ENCODE results near the gene SNED1. TPM values are rescaled to one million over a fixed set of nuclear protein-coding genes. Genes with fewer than 3 reads are reported as not detected.

Gene SNED1
- total and polyA plus RNA-seq, 2 donors (not counting 1 experiment from before 2014, with no cell fraction given): 27.2 to 39.5 TPM

- Histone ChIP-seq H3K27me3 (ENCODE audit: control insufficient read depth, insufficient read depth, low read length) (no peaks in the 10 kb centered on the region), H3K27ac (ENCODE audit: insufficient read depth, low read length) (no peak overlapping the region), H3K79me2 (ENCODE audit: control insufficient read depth, insufficient read depth, low read length) (no peaks in the 10 kb centered on the region), H3K9ac (ENCODE audit: insufficient read depth, low read length) (no peak overlapping the region), H3K4me3 (replicated peaks in 1 of 4; ENCODE audit: control extremely low read depth in 1 of 4, insufficient read depth in 1 of 4, low read depth in 3 of 4, low read length in 4 of 4) (no peak overlapping the region), H4K20me1 (ENCODE audit: control insufficient read depth, extremely low read depth, insufficient read depth, low read length) (no peaks in the 10 kb centered on the region), H3K9me3 (ENCODE audit: control insufficient read depth, insufficient read depth, low read depth, low read length) (no peaks in the 10 kb centered on the region), H3K4me2 (ENCODE audit: extremely low read depth, insufficient read depth, low read length) (no peak overlapping the region), H2AFZ (ENCODE audit: low read length) (no peak overlapping the region), H3K36me3 (ENCODE audit: control insufficient read depth, insufficient read depth, low read length) (peaks cover 14% of the 10 kb centered on the region), H3K4me1 (ENCODE audit: control insufficient read depth, extremely low read depth, insufficient read depth, low read length) (no peaks in the 10 kb centered on the region)
- DNase-seq (ENCODE audit: low read depth in 2 of 2): no peak
- no peak for TF ChIP-seq CTCF (conservative IDR thresholded peaks at IDR 0.05 in 1 of 2, IDR thresholded peaks at IDR 0.05 in 1 of 2; ENCODE audit: low read depth in 1 of 2, low read length in 2 of 2)
- TF ChIP-seq EZH2 (IDR thresholded peaks at IDR 0.05; ENCODE audit: low read length, missing control alignments): no peak
These were observed 40.2 kb downstream of the SNED1 start for GRCh38 chr2:241038374-241039180.

- H3K4me3 ChIP-seq (replicated peaks in 1 of 4; ENCODE audit: control extremely low read depth in 1 of 4, insufficient read depth in 1 of 4, low read depth in 3 of 4, low read length in 4 of 4): no peak overlapping the region
- H3K27me3 ChIP-seq (ENCODE audit: control insufficient read depth, insufficient read depth, low read length): no peaks in the 10 kb centered on the region
- H2AFZ ChIP-seq (ENCODE audit: low read length): no peak overlapping the region
- H3K79me2 ChIP-seq (ENCODE audit: control insufficient read depth, insufficient read depth, low read length): no peaks in the 10 kb centered on the region
- H4K20me1 ChIP-seq (ENCODE audit: control insufficient read depth, extremely low read depth, insufficient read depth, low read length): no peaks in the 10 kb centered on the region
- no peaks in the 10 kb centered on the region for H3K4me1 ChIP-seq (ENCODE audit: control insufficient read depth, extremely low read depth, insufficient read depth, low read length)
- H3K27ac ChIP-seq (ENCODE audit: insufficient read depth, low read length): no peak overlapping the region
- H3K9me3 ChIP-seq (ENCODE audit: control insufficient read depth, insufficient read depth, low read depth, low read length): no peaks in the 10 kb centered on the region
- H3K36me3 ChIP-seq (ENCODE audit: control insufficient read depth, insufficient read depth, low read length): peaks cover 12% of the 10 kb centered on the region
- TF ChIP-seq CTCF (conservative IDR thresholded peaks at IDR 0.05 in 1 of 2, IDR thresholded peaks at IDR 0.05 in 1 of 2; ENCODE audit: low read depth in 1 of 2, low read length in 2 of 2): no peak
- no peak for TF ChIP-seq EZH2 (IDR thresholded peaks at IDR 0.05; ENCODE audit: low read length, missing control alignments)
- H3K4me2 ChIP-seq (ENCODE audit: extremely low read depth, insufficient read depth, low read length): no peak overlapping the region
- no peak overlapping the region for H3K9ac ChIP-seq (ENCODE audit: insufficient read depth, low read length)
- no peak for DNase-seq (ENCODE audit: low read depth in 2 of 2)
These were observed 41.0 kb downstream of the SNED1 start for GRCh38 chr2:241039416-241039815.

GRCh38 chr2:241040081-241040803, 41.8 kb downstream of the SNED1 start:
- no peak overlapping the region for H3K9ac ChIP-seq (ENCODE audit: insufficient read depth, low read length)
- H4K20me1 ChIP-seq (ENCODE audit: control insufficient read depth, extremely low read depth, insufficient read depth, low read length): no peaks in the 10 kb centered on the region
- no peak overlapping the region for H3K4me2 ChIP-seq (ENCODE audit: extremely low read depth, insufficient read depth, low read length)
- no peak overlapping the region for H3K4me3 ChIP-seq (replicated peaks in 1 of 4; ENCODE audit: control extremely low read depth in 1 of 4, insufficient read depth in 1 of 4, low read depth in 3 of 4, low read length in 4 of 4)
- H3K79me2 ChIP-seq (ENCODE audit: control insufficient read depth, insufficient read depth, low read length): no peaks in the 10 kb centered on the region
- no peaks in the 10 kb centered on the region for H3K9me3 ChIP-seq (ENCODE audit: control insufficient read depth, insufficient read depth, low read depth, low read length)
- H2AFZ ChIP-seq (ENCODE audit: low read length): no peak overlapping the region
- no peak overlapping the region for H3K27ac ChIP-seq (ENCODE audit: insufficient read depth, low read length)
- H3K36me3 ChIP-seq (ENCODE audit: control insufficient read depth, insufficient read depth, low read length): peaks cover 12% of the 10 kb centered on the region
- TF ChIP-seq EZH2 (IDR thresholded peaks at IDR 0.05; ENCODE audit: low read length, missing control alignments) (no peak), CTCF (conservative IDR thresholded peaks at IDR 0.05 in 1 of 2, IDR thresholded peaks at IDR 0.05 in 1 of 2; ENCODE audit: low read depth in 1 of 2, low read length in 2 of 2) (no peak)
- H3K27me3 ChIP-seq (ENCODE audit: control insufficient read depth, insufficient read depth, low read length): no peaks in the 10 kb centered on the region
- no peak for DNase-seq (ENCODE audit: low read depth in 2 of 2)
- no peaks in the 10 kb centered on the region for H3K4me1 ChIP-seq (ENCODE audit: control insufficient read depth, extremely low read depth, insufficient read depth, low read length)
